Stimulated activated CD8-positive, alpha-beta memory T cell treated with anti-CD3 and anti-CD28 coated beads, Interleukin-7, amount 100 ng/mL, for 4 hours (primary cell): ENCODE measurements around the gene UBE2O.

Experiments
- DNase-seq, 2 donors: peaks; one replicate each; pipeline ENCODE4 v3.0.0-alpha.2; 2020; ENCODE audit warnings: low read depth in 2 of 2

The UBE2O gene

GRCh38 chr17:76439314-76439928, 13.5 kb downstream of the UBE2O start:
- DNase-seq: no peak

GRCh38 chr17:76438906-76439305, 14.0 kb downstream of the UBE2O start:
- DNase-seq: no peak

- no peak for DNase-seq
Measured at GRCh38 chr17:76437467-76438402, 15.2 kb downstream of the UBE2O start.

GRCh38 chr17:76435751-76436150, 17.2 kb downstream of the UBE2O start:
- DNase-seq: no peak

- DNase-seq: no peak
Measured at GRCh38 chr17:76434870-76435269, 18.1 kb downstream of the UBE2O start.

- no peak for DNase-seq
Measured at GRCh38 chr17:76433693-76434092, 19.3 kb downstream of the UBE2O start.

GRCh38 chr17:76432712-76433336, 20.1 kb downstream of the UBE2O start:
- no peak for DNase-seq

- no peak for DNase-seq
Measured at GRCh38 chr17:76432004-76432403, 20.9 kb downstream of the UBE2O start.

GRCh38 chr17:76431509-76431908, 21.4 kb downstream of the UBE2O start:
- DNase-seq: no peak

GRCh38 chr17:76428511-76428910, 24.4 kb downstream of the UBE2O start:
- no peak for DNase-seq

GRCh38 chr17:76427501-76428231, 25.3 kb downstream of the UBE2O start:
- DNase-seq: no peak

- no peak for DNase-seq
Measured at GRCh38 chr17:76426853-76427252, 26.1 kb downstream of the UBE2O start.

GRCh38 chr17:76422860-76423259, 30.1 kb downstream of the UBE2O start:
- no peak for DNase-seq

GRCh38 chr17:76422406-76422805, 30.5 kb downstream of the UBE2O start:
- no peak for DNase-seq

GRCh38 chr17:76421044-76421407, 31.9 kb downstream of the UBE2O start:
- no peak for DNase-seq

- DNase-seq: no peak
Measured at GRCh38 chr17:76420356-76421043, 32.5 kb downstream of the UBE2O start.

- DNase-seq: no peak
Measured at GRCh38 chr17:76419576-76420260, 33.2 kb downstream of the UBE2O start.

- DNase-seq: no peak
Measured at GRCh38 chr17:76417499-76418143, 35.3 kb downstream of the UBE2O start.

GRCh38 chr17:76416899-76417298, 36.1 kb downstream of the UBE2O start:
- no peak for DNase-seq

GRCh38 chr17:76416457-76416856, 36.5 kb downstream of the UBE2O start:
- DNase-seq: no peak
